IMR-90 (cell line): ENCODE data around the gene VIT.

Experiments
- POLR2A ChIP-seq: IDR thresholded peaks from 2 replicates; pipeline ENCODE4 v1.6.1; 2012; ENCODE audit warnings: mild to moderate bottlenecking, low read depth, low read length
- TF ChIP-seq, protein P1 (sequence below): conservative IDR thresholded peaks from 2 replicates; pipeline ENCODE4 v1.5.1; 2012; ENCODE audit warnings: mild to moderate bottlenecking, low read depth, low read length, improper control_type of control experiment
- TF ChIP-seq, protein P2 (sequence below): fragments of 150-350 bp; IDR thresholded peaks from 2 replicates; pipeline ENCODE4 v1.6.1; 2017; ENCODE audit warnings: mild to moderate bottlenecking, antibody characterized with exemption, low read length, low read depth

DNA sequence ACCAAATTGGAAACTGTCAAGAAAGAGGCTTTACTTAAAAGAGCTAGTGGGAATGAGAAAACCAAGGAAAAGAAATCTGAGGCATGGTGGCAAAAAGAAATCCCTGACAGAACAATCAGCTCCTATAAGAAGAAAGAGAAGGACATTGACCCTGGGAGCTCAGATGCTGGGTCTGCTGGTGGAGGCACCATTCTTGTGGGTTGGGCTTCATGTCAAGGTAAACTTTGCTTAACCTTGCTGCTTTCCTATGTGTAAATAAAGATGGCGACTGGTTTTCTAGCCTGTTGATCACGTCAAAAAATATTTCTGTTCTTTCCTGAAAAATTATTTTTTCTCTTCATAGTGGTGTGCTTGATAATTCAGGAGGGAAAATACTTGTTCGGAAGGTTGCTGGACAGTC, 58.1 kb downstream of the VIT start:
- TF ChIP-seq, protein P1, sequence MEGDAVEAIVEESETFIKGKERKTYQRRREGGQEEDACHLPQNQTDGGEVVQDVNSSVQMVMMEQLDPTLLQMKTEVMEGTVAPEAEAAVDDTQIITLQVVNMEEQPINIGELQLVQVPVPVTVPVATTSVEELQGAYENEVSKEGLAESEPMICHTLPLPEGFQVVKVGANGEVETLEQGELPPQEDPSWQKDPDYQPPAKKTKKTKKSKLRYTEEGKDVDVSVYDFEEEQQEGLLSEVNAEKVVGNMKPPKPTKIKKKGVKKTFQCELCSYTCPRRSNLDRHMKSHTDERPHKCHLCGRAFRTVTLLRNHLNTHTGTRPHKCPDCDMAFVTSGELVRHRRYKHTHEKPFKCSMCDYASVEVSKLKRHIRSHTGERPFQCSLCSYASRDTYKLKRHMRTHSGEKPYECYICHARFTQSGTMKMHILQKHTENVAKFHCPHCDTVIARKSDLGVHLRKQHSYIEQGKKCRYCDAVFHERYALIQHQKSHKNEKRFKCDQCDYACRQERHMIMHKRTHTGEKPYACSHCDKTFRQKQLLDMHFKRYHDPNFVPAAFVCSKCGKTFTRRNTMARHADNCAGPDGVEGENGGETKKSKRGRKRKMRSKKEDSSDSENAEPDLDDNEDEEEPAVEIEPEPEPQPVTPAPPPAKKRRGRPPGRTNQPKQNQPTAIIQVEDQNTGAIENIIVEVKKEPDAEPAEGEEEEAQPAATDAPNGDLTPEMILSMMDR, result no peak
- TF ChIP-seq POLR2A, result no peak
- TF ChIP-seq, protein P2, sequence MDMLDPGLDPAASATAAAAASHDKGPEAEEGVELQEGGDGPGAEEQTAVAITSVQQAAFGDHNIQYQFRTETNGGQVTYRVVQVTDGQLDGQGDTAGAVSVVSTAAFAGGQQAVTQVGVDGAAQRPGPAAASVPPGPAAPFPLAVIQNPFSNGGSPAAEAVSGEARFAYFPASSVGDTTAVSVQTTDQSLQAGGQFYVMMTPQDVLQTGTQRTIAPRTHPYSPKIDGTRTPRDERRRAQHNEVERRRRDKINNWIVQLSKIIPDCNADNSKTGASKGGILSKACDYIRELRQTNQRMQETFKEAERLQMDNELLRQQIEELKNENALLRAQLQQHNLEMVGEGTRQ, result no peak
